Upper lobe of left lung (tissue), 6 donors: ENCODE results near the gene NUDT6. TPM values are rescaled to one million over a fixed set of nuclear protein-coding genes. Genes with fewer than 3 reads are reported as not detected.

Source experiments
- ATAC-seq, 2 donors: fragments of 200-7000 bp; cut with Tn5 transposase; one replicate each; pipeline ENCODE4 v1.9.1; 2022; ENCODE audit warnings: mild to moderate bottlenecking in 2 of 2, moderate library complexity in 2 of 2; ENCODE audit not compliant: low FRiP score in 2 of 2
- DNase-seq, 2 donors: peaks; one replicate each; pipeline ENCODE4 v3.0.0-alpha.2; 2019 to 2020
- H3K27ac ChIP-seq, 4 donors: fragments of 200-600 bp; sonication (generic); one replicate each; pipeline ENCODE4 v1.5.1; 2016 to 2019
- H3K27me3 ChIP-seq, 4 donors: fragments of 200-600 bp; sonication (generic); one replicate each; pipeline ENCODE4 v1.5.1; 2017 to 2019
- H3K36me3 ChIP-seq, 4 donors: fragments of 200-600 bp; sonication (generic); one replicate each; pipeline ENCODE4 v1.5.1; 2016 to 2019
- H3K4me1 ChIP-seq, 4 donors: fragments of 200-600 bp; sonication (generic); one replicate each; pipeline ENCODE4 v1.5.1; 2018 to 2019
- H3K4me3 ChIP-seq, 4 donors: fragments of 200-600 bp; sonication (generic); one replicate each; pipeline ENCODE4 v1.5.1; 2017 to 2019; ENCODE audit warnings: mild to moderate bottlenecking in 2 of 4, moderate library complexity in 1 of 4
- H3K9me3 ChIP-seq, 4 donors: fragments of 200-600 bp; sonication (generic); one replicate each; pipeline ENCODE4 v1.5.1; 2018 to 2019
- EP300 ChIP-seq, 4 donors: sonication (generic); formaldehyde crosslinking; IDR thresholded peaks; one replicate each; pipeline ENCODE4 v1.5.1; 2017; ENCODE audit warnings: antibody characterized with exemption in 4 of 4, control low read depth in 2 of 4
- POLR2A ChIP-seq, 4 donors: fragments of 450-650 bp; IDR thresholded peaks; one replicate each; pipeline ENCODE4 v1.5.1; 2016 to 2017; ENCODE audit warnings: antibody characterized with exemption in 4 of 4, mild to moderate bottlenecking in 2 of 4
- POLR2AphosphoS5 ChIP-seq, 2 donors: sonication (generic); formaldehyde crosslinking; IDR thresholded peaks; one replicate each; pipeline ENCODE4 v1.5.1; 2017; ENCODE audit warnings: antibody characterized with exemption in 2 of 2
- WGBS, 2 donors: methylation state at CpG; one replicate each; pipeline ENCODE4 v1.1.5; 2017 to 2018; 5-methylcytosine and 5-hydroxymethylcytosine counted together
- total RNA-seq, 6 donors: library from RNA; depleted of rRNA in 4 of 6; stranded (reverse); fragments of >200 nt in 4 of 6; gene quantifications; one replicate each; pipeline versions ENCODE4 v1.1.0 to v1.2.1, GENCODE V29; 2016 to 2021
- TF ChIP-seq, protein P1 (sequence below), 6 experiments: fragments of 450-650 bp in 4 of 6; fragments of 200-600 bp in 2 of 6; sonication (generic) in 2 of 6; IDR thresholded peaks; one replicate each; pipeline ENCODE4 v1.5.1; 2016 to 2019; ENCODE audit warnings: antibody characterized with exemption in 6 of 6
- donor health status: DM: no; HTN: no; CAD: no; lungs with moderate emphysema.
- donor health status: DM: no; HTN: yes; CAD: no; lungs with severe emphysema.

The NUDT6 gene
- total RNA-seq, 6 donors from 2014 or later, result 3.1 to 10.3 (median 6.3) TPM

GRCh38 chr4:122930862-122931261, 8.5 kb upstream of the NUDT6 start:
- Histone ChIP-seq H3K9me3 (no peaks in the 10 kb centered on the region), H3K36me3 (peaks cover 8 to 50% (median 17%) of the 10 kb centered on the region in 4 donors), H3K4me3 (no peak overlapping the region), H3K27ac (no peak overlapping the region), H3K4me1 (no peaks in the 10 kb centered on the region), H3K27me3 (no peaks in the 10 kb centered on the region)
- ATAC-seq, result no peak
- no peak for DNase-seq
- TF ChIP-seq, protein P1, sequence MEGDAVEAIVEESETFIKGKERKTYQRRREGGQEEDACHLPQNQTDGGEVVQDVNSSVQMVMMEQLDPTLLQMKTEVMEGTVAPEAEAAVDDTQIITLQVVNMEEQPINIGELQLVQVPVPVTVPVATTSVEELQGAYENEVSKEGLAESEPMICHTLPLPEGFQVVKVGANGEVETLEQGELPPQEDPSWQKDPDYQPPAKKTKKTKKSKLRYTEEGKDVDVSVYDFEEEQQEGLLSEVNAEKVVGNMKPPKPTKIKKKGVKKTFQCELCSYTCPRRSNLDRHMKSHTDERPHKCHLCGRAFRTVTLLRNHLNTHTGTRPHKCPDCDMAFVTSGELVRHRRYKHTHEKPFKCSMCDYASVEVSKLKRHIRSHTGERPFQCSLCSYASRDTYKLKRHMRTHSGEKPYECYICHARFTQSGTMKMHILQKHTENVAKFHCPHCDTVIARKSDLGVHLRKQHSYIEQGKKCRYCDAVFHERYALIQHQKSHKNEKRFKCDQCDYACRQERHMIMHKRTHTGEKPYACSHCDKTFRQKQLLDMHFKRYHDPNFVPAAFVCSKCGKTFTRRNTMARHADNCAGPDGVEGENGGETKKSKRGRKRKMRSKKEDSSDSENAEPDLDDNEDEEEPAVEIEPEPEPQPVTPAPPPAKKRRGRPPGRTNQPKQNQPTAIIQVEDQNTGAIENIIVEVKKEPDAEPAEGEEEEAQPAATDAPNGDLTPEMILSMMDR (IDR thresholded peaks at IDR 0.05), result peak in 5 of 6 experiments; percentile 25 to 46 (median 34)
- TF ChIP-seq POLR2AphosphoS5 (IDR thresholded peaks at IDR 0.05), result no peak

DNA sequence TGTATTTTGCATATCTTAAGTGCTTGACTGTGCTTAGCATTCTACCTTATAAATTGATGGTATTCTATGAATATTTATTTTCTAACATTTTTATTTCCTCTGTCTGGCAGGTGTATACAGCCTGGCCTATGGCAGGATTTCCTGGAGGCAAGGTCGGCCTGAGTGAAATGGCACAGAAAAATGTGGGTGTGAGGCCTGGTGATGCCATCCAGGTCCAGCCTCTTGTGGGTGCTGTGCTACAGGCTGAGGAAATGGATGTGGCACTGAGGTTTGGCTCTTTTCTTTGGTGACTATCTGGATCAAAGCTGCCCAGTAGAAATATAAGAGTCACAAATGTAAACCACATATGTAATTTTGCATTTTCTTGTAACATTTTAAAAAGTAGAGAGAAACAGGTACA, 6.5 kb upstream of the NUDT6 start:
- no peaks in the 10 kb centered on the region for H3K9me3 ChIP-seq
- no peaks in the 10 kb centered on the region for H3K27me3 ChIP-seq
- no peak for DNase-seq
- no peak overlapping the region for H3K4me3 ChIP-seq
- no peak for TF ChIP-seq POLR2AphosphoS5 (IDR thresholded peaks at IDR 0.05)
- TF ChIP-seq POLR2A (IDR thresholded peaks at IDR 0.05), result no peak
- TF ChIP-seq, protein P1 (IDR thresholded peaks at IDR 0.05), result no peak
- TF ChIP-seq EP300 (IDR thresholded peaks at IDR 0.05), result no peak
- peaks cover 4 to 7% (median 4%) of the 10 kb centered on the region in 4 donors for H3K4me1 ChIP-seq
- no peak overlapping the region for H3K27ac ChIP-seq
- 87 to 89% methylated on average over 1 of the region's 1 CpG for WGBS, 2 donors
- no peak for ATAC-seq
- peaks cover 0 to 33% (median 9%) of the 10 kb centered on the region in 4 donors for H3K36me3 ChIP-seq

- DNase-seq, result peak; percentile 84 to 86
- ATAC-seq, result peak; percentile 97 to 98
- peaks cover 8 to 26% (median 12%) of the 10 kb centered on the region in 4 donors for H3K4me1 ChIP-seq
- peak overlapping the region; percentile 50 to 83 (median 76) for H3K27ac ChIP-seq
- peak overlapping the region; percentile 64 to 96 (median 92) for H3K4me3 ChIP-seq
- no peaks in the 10 kb centered on the region for H3K9me3 ChIP-seq
- H3K27me3 ChIP-seq, result no peaks in the 10 kb centered on the region
- WGBS, 2 donors, result 0 to 1% methylated on average over 34 of the region's 34 CpGs
- peak in 1 of 2 donors; percentile 12 for TF ChIP-seq POLR2AphosphoS5 (IDR thresholded peaks at IDR 0.05)
- TF ChIP-seq EP300 (IDR thresholded peaks at IDR 0.05), result no peak
- no peak for TF ChIP-seq POLR2A (IDR thresholded peaks at IDR 0.05)
- TF ChIP-seq, protein P1 (IDR thresholded peaks at IDR 0.05), result no peak
- H3K36me3 ChIP-seq, result peaks cover 0 to 5% (median 0%) of the 10 kb centered on the region in 4 donors
Observed at GRCh38 chr4:122922877-122923511, 597 bp upstream of the NUDT6 start.

- Histone ChIP-seq H3K27ac (peak overlapping the region in 2 of 4 donors; percentile 81 to 83), H3K4me3 (peak overlapping the region in 2 of 4 donors; percentile 64 to 96)
Observed at GRCh38 chr4:122921300-122921699, 1.1 kb downstream of the NUDT6 start.

More at GRCh38 chr4:122921300-122921699, 1.1 kb downstream of the NUDT6 start:
- Histone ChIP-seq H3K27me3 (no peaks in the 10 kb centered on the region), H3K9me3 (no peaks in the 10 kb centered on the region), H3K4me1 (peaks cover 8 to 26% (median 12%) of the 10 kb centered on the region in 4 donors), H3K36me3 (no peaks in the 10 kb centered on the region)
- no peak for DNase-seq
- no peak for TF ChIP-seq POLR2AphosphoS5 (IDR thresholded peaks at IDR 0.05)
- TF ChIP-seq, protein P1 (IDR thresholded peaks at IDR 0.05), result no peak
- no peak for TF ChIP-seq POLR2A (IDR thresholded peaks at IDR 0.05)
- TF ChIP-seq EP300 (IDR thresholded peaks at IDR 0.05), result no peak
- ATAC-seq, result no peak
- WGBS, 2 donors, result 95% methylated on average over 5 of the region's 5 CpGs
